A549 (cell line): Measurements from ENCODE around the gene BPIFB2. TPM values are rescaled to one million over a fixed set of nuclear protein-coding genes. Genes with fewer than 3 reads are reported as not detected.

ENCODE experiments used
- ATAC-seq, 2 experiments: fragments of 200-7000 bp in 1 of 2; fragments of >200 bp in 1 of 2; cut with Nextera tagmentation in 1 of 2; cut with Tn5 transposase in 1 of 2; 3 replicates each; pipeline versions ENCODE4 v1.8.0 to v1.9.1; 2018 to 2020; ENCODE audit warnings: mild to moderate bottlenecking in 1 of 2, moderate library complexity in 1 of 2
- CTCF ChIA-PET: fragments of 300-600 bp; sonication (Branson Sonifier 250); formaldehyde crosslinking; extraction: SDS; loops from one replicate; lab custom pipeline; 2021; ENCODE audit warnings: antibody characterized with exemption, inconsistent platforms; lab: Yijun Ruan, JAX
- POLR2A ChIA-PET: fragments of 350-600 bp; formaldehyde crosslinking; extraction: SDS; loops from one replicate; lab custom pipeline; 2021; ENCODE audit warnings: antibody characterized with exemption, inconsistent platforms; lab: Yijun Ruan, JAX
- DNase-seq, 2 experiments: peaks; one replicate each; pipeline versions ENCODE4 v3.0.0 to v3.0.0-alpha.2; 2011 to 2016; ENCODE audit warnings: low read depth in 1 of 2, low spot score in 1 of 2
- FAIRE-seq: peaks from 2 replicates; lab custom pipeline; 2011; peaks lifted over from hg19 to GRCh38; lab: Jason Lieb, UNC
- H3K27ac ChIP-seq, 2 experiments: fragments of >200 bp; sonication (Bioruptor Twin); formaldehyde crosslinking; 3 replicates each; pipeline ENCODE4 v1.5.1; 2016 to 2017
- H3K4me1 ChIP-seq: fragments of >200 bp; sonication (Bioruptor Twin); formaldehyde crosslinking; 3 replicates; pipeline ENCODE4 v1.6.1; 2016
- H3K4me2 ChIP-seq: fragments of >200 bp; sonication (Bioruptor Twin); formaldehyde crosslinking; 3 replicates; pipeline ENCODE4 v1.6.1; 2016
- H3K4me3 ChIP-seq: fragments of >200 bp; sonication (Bioruptor Twin); formaldehyde crosslinking; 3 replicates; pipeline ENCODE4 v1.5.1; 2016
- H3K9me3 ChIP-seq: fragments of >200 bp; sonication (Bioruptor Twin); formaldehyde crosslinking; 3 replicates; pipeline ENCODE4 v1.6.1; 2016
- ATOH8 ChIP-seq: fragments of 250-450 bp; sonication (Bioruptor Pico); IDR thresholded peaks from 2 replicates; pipeline ENCODE4 v1.5.0; 2020; ENCODE audit warnings: low read depth, mild to moderate bottlenecking, moderate library complexity
- BCL3 ChIP-seq: fragments of >200 bp; sonication (Bioruptor Twin); formaldehyde crosslinking; IDR thresholded peaks from 3 replicates; pipeline ENCODE4 v1.6.1; 2016
- BHLHE40 ChIP-seq: IDR thresholded peaks from 2 replicates; pipeline ENCODE4 v1.6.1; 2012; ENCODE audit warnings: low read depth, low read length, inconsistent platforms
- ELK1 ChIP-seq: fragments of 150-350 bp; IDR thresholded peaks from 2 replicates; pipeline ENCODE4 v1.6.1; 2014; ENCODE audit warnings: low read depth, mild to moderate bottlenecking, low read length
- EP300 ChIP-seq, 2 experiments: fragments of >200 bp; sonication (Bioruptor Twin); formaldehyde crosslinking; IDR thresholded peaks; 2 replicates in 1 of 2; 3 replicates in 1 of 2; pipeline ENCODE4 v1.6.1; 2016 to 2017
- FOSB ChIP-seq: fragments of 250-450 bp; sonication (Bioruptor Pico); IDR thresholded peaks from 2 replicates; pipeline ENCODE4 v1.5.0; 2020; ENCODE audit warnings: mild to moderate bottlenecking, moderate library complexity
- HMGXB4 ChIP-seq: fragments of 250-450 bp; sonication (Bioruptor Pico); IDR thresholded peaks from 2 replicates; pipeline ENCODE4 v1.5.0; 2021; ENCODE audit warnings: mild to moderate bottlenecking, moderate library complexity, borderline replicate concordance
- HOXA7 ChIP-seq: fragments of 250-450 bp; sonication (Bioruptor Pico); IDR thresholded peaks from 2 replicates; pipeline ENCODE4 v1.5.0; 2020; ENCODE audit warnings: mild to moderate bottlenecking, moderate library complexity
- JUN ChIP-seq, 2 experiments: fragments of >200 bp; sonication (Bioruptor Twin); formaldehyde crosslinking; IDR thresholded peaks; 2 replicates in 1 of 2; 3 replicates in 1 of 2; pipeline ENCODE4 v1.6.1; 2016 to 2017
- KDM1A ChIP-seq: fragments of 200-600 bp; sonication (generic); IDR thresholded peaks from 2 replicates; pipeline ENCODE4 v1.6.1; 2016; ENCODE audit warnings: low read depth, mild to moderate bottlenecking
- MAFK ChIP-seq: fragments of 450-650 bp; IDR thresholded peaks from 2 replicates; pipeline ENCODE4 v1.6.1; 2014; ENCODE audit not compliant: partially characterized antibody
- MAX ChIP-seq: IDR thresholded peaks from 2 replicates; pipeline ENCODE4 v1.6.1; 2012
- MAZ ChIP-seq: fragments of 150-350 bp; IDR thresholded peaks from 2 replicates; pipeline ENCODE4 v1.6.1; 2014; ENCODE audit warnings: antibody characterized with exemption, low read depth, low read length, borderline replicate concordance
- MYC ChIP-seq: IDR thresholded peaks from 2 replicates; pipeline ENCODE4 v1.6.1; 2012; ENCODE audit warnings: mild to moderate bottlenecking, inconsistent platforms, low read length, improper control_type of control experiment, borderline replicate concordance
- NFE2L2 ChIP-seq: fragments of 150-350 bp; conservative IDR thresholded peaks from 2 replicates; pipeline ENCODE4 v1.6.1; 2014; ENCODE audit warnings: low read length
- PBX3 ChIP-seq: IDR thresholded peaks from 2 replicates; pipeline ENCODE4 v1.6.1; 2012
- PHF8 ChIP-seq: fragments of 200-600 bp; sonication (generic); IDR thresholded peaks from 2 replicates; pipeline ENCODE4 v1.6.1; 2016; ENCODE audit warnings: low read depth, mild to moderate bottlenecking, antibody characterized with exemption, moderate library complexity, borderline replicate concordance
- RFX5 ChIP-seq: fragments of 450-650 bp; IDR thresholded peaks from 2 replicates; pipeline ENCODE4 v1.7.1; 2014; ENCODE audit warnings: antibody characterized with exemption, mild to moderate bottlenecking, moderate library complexity
- TFCP2L1 ChIP-seq: fragments of 250-450 bp; sonication (Bioruptor Pico); IDR thresholded peaks from 2 replicates; pipeline ENCODE4 v1.5.0; 2021; ENCODE audit warnings: mild to moderate bottlenecking
- USF2 ChIP-seq: fragments of 450-650 bp; IDR thresholded peaks from 2 replicates; pipeline ENCODE4 v1.6.1; 2014; ENCODE audit warnings: antibody characterized with exemption
- ZFP36 ChIP-seq: fragments of 450-650 bp; IDR thresholded peaks from 2 replicates; pipeline ENCODE4 v1.6.1; 2014; ENCODE audit warnings: borderline replicate concordance; ENCODE audit not compliant: partially characterized antibody
- ZNF302 ChIP-seq: fragments of 250-450 bp; sonication (Bioruptor Pico); IDR thresholded peaks from 2 replicates; pipeline ENCODE4 v1.9.0; 2021; ENCODE audit warnings: inconsistent platforms, mild to moderate bottlenecking, moderate library complexity
- WGBS: methylation state at CpG from one replicate; pipeline ENCODE4 v1.1.6; 2017; ENCODE audit errors: missing lambda C conversion rate; 5-methylcytosine and 5-hydroxymethylcytosine counted together
- polyA plus RNA-seq, 4 experiments: library from polyadenylated mRNA; depleted of rRNA in 3 of 4; stranded (reverse); fragments of >200 nt; fragmentation: RNase III in 1 of 4; extraction: RNeasy Plus Mini Kit Qiagen cat#74134 plus additional on column Dnase treatment in 1 of 4; gene quantifications; 2 replicates in 3 of 4; 3 replicates in 1 of 4; pipeline ENCODE4 v1.2.3, GENCODE V29; 2011 to 2017

Gene BPIFB2
- polyA plus RNA-seq, 2 of the 4 experiments (the other 2 are of a cell fraction) = not detected

GRCh38 chr20:33027769-33028751 lies 20.6 kb downstream of the BPIFB2 start:
- Histone ChIP-seq H3K4me3 (no peak overlapping the region), H3K9me3 (no peaks in the 10 kb centered on the region), H3K27ac (no peak overlapping the region), H3K4me1 (no peaks in the 10 kb centered on the region), H3K4me2 (no peak overlapping the region)
- WGBS = 45% methylated on average over 9 of the region's 12 CpGs
- FAIRE-seq (no peak), DNase-seq (no peak), ATAC-seq (no peak)
- TF ChIP-seq TFCP2L1 (no peak), ELK1 (no peak), ATOH8 (CRISPR knock-in tag) (no peak), MAFK (no peak), HOXA7 (CRISPR knock-in tag) (no peak), EP300 (IDR thresholded peaks at IDR 0.05) (no peak), MYC (no peak)
- CTCF ChIA-PET = interaction anchor here (2.7 kb wide), 1 partner anchor 126 kb away, joined by 7 read pairs; no protein-coding TSS in a partner anchor
- POLR2A ChIA-PET = no interaction called here

- Histone ChIP-seq H3K9me3 (no peaks in the 10 kb centered on the region), H3K4me2 (no peak overlapping the region), H3K4me1 (no peaks in the 10 kb centered on the region), H3K4me3 (no peak overlapping the region), H3K27ac (no peak overlapping the region)
- CTCF ChIA-PET = interaction anchor here (2.7 kb wide), 1 partner anchor 127 kb away, joined by 7 read pairs; no protein-coding TSS in a partner anchor
- DNase-seq = no peak
- POLR2A ChIA-PET = no interaction called here
- 21% methylated on average over 7 of the region's 7 CpGs for WGBS
- FAIRE-seq = no peak
- ATAC-seq = no peak
- TF ChIP-seq ATOH8 (CRISPR knock-in tag) (no peak), PBX3 (no peak), ZFP36 (no peak), BCL3 (no peak), MAZ (no peak), FOSB (CRISPR knock-in tag) (no peak), USF2 (no peak)
These were observed 21.4 kb downstream of the BPIFB2 start for GRCh38 chr20:33028875-33029274.

GRCh38 chr20:33030076-33030475 lies 22.6 kb downstream of the BPIFB2 start:
- WGBS = 16% methylated on average over 9 of the region's 9 CpGs
- Histone ChIP-seq H3K4me1 (no peaks in the 10 kb centered on the region), H3K4me2 (no peak overlapping the region), H3K27ac (no peak overlapping the region), H3K9me3 (no peaks in the 10 kb centered on the region), H3K4me3 (no peak overlapping the region)
- ChIA-PET CTCF (interaction anchor here (0.8 kb wide), 1 partner anchor 45 kb away, joined by 3 read pairs; no protein-coding TSS in a partner anchor), POLR2A (no interaction called here)
- DNase-seq (no peak), ATAC-seq (no peak), FAIRE-seq (no peak)
- no peak for TF ChIP-seq PHF8
- no peak for TF ChIP-seq RFX5
- TF ChIP-seq KDM1A = no peak
- TF ChIP-seq MAZ = no peak
- no peak for TF ChIP-seq HMGXB4 (CRISPR knock-in tag)
- no peak for TF ChIP-seq NFE2L2
- TF ChIP-seq EP300 (IDR thresholded peaks at IDR 0.05) = no peak
- TF ChIP-seq MAX = no peak
- no peak for TF ChIP-seq ZNF302
- no peak for TF ChIP-seq ZFP36
- TF ChIP-seq BHLHE40 = no peak
- no peak for TF ChIP-seq ATOH8 (CRISPR knock-in tag)
- TF ChIP-seq JUN (IDR thresholded peaks at IDR 0.05) = no peak
